Measurements from ENCODE around the gene PNPLA1.

Gene PNPLA1

GRCh38 chr6:36352477-36353157 is 82.8 kb downstream of the PNPLA1 start:
- no peak overlapping the region for H3K27ac ChIP-seq (ENCODE audit: low read depth in 2 of 2, low read length in 2 of 2)
- no peak overlapping the region for H3K9ac ChIP-seq (ENCODE audit: low read depth in 1 of 2, low read length in 2 of 2)
- no peaks in the 10 kb centered on the region for H3K36me3 ChIP-seq (ENCODE audit: control insufficient read depth in 2 of 2, insufficient read depth in 2 of 2, low read length in 2 of 2)
- H3K4me3 ChIP-seq (ENCODE audit: low read length in 2 of 2): no peak overlapping the region
- no peaks in the 10 kb centered on the region for H3K4me1 ChIP-seq (ENCODE audit: control insufficient read depth in 2 of 2, insufficient read depth in 2 of 2, low read length in 2 of 2)
- H3K27me3 ChIP-seq (ENCODE audit: control insufficient read depth in 2 of 2, insufficient read depth in 2 of 2, low read length in 2 of 2): no peaks in the 10 kb centered on the region
- H3K9me3 ChIP-seq (ENCODE audit: control insufficient read depth in 2 of 2, low read length in 2 of 2): no peaks in the 10 kb centered on the region

GRCh38 chr6:36353411-36353915 is 83.6 kb downstream of the PNPLA1 start:
- no peaks in the 10 kb centered on the region for H3K9me3 ChIP-seq (ENCODE audit: control insufficient read depth in 2 of 2, low read length in 2 of 2)
- no peaks in the 10 kb centered on the region for H3K4me1 ChIP-seq (ENCODE audit: control insufficient read depth in 2 of 2, insufficient read depth in 2 of 2, low read length in 2 of 2)
- no peak overlapping the region for H3K27ac ChIP-seq (ENCODE audit: low read depth in 2 of 2, low read length in 2 of 2)
- no peaks in the 10 kb centered on the region for H3K36me3 ChIP-seq (ENCODE audit: control insufficient read depth in 2 of 2, insufficient read depth in 2 of 2, low read length in 2 of 2)
- no peaks in the 10 kb centered on the region for H3K27me3 ChIP-seq (ENCODE audit: control insufficient read depth in 2 of 2, insufficient read depth in 2 of 2, low read length in 2 of 2)
- no peak overlapping the region for H3K4me3 ChIP-seq (ENCODE audit: low read length in 2 of 2)
- no peak overlapping the region for H3K9ac ChIP-seq (ENCODE audit: low read depth in 1 of 2, low read length in 2 of 2)

GRCh38 chr6:36355819-36356218 is 86.0 kb downstream of the PNPLA1 start:
- no peak overlapping the region for H3K27ac ChIP-seq (ENCODE audit: low read depth in 2 of 2, low read length in 2 of 2)
- no peak overlapping the region for H3K9ac ChIP-seq (ENCODE audit: low read depth in 1 of 2, low read length in 2 of 2)
- no peaks in the 10 kb centered on the region for H3K27me3 ChIP-seq (ENCODE audit: control insufficient read depth in 2 of 2, insufficient read depth in 2 of 2, low read length in 2 of 2)
- no peaks in the 10 kb centered on the region for H3K36me3 ChIP-seq (ENCODE audit: control insufficient read depth in 2 of 2, insufficient read depth in 2 of 2, low read length in 2 of 2)
- peaks cover 0 to 2% of the 10 kb centered on the region in 2 donors for H3K4me1 ChIP-seq (ENCODE audit: control insufficient read depth in 2 of 2, insufficient read depth in 2 of 2, low read length in 2 of 2)
- H3K4me3 ChIP-seq (ENCODE audit: low read length in 2 of 2): no peak overlapping the region
- no peaks in the 10 kb centered on the region for H3K9me3 ChIP-seq (ENCODE audit: control insufficient read depth in 2 of 2, low read length in 2 of 2)

- H3K4me3 ChIP-seq (ENCODE audit: low read length in 2 of 2): no peak overlapping the region
- H3K27me3 ChIP-seq (ENCODE audit: control insufficient read depth in 2 of 2, insufficient read depth in 2 of 2, low read length in 2 of 2): no peaks in the 10 kb centered on the region
- H3K27ac ChIP-seq (ENCODE audit: low read depth in 2 of 2, low read length in 2 of 2): no peak overlapping the region
- no peaks in the 10 kb centered on the region for H3K9me3 ChIP-seq (ENCODE audit: control insufficient read depth in 2 of 2, low read length in 2 of 2)
- H3K36me3 ChIP-seq (ENCODE audit: control insufficient read depth in 2 of 2, insufficient read depth in 2 of 2, low read length in 2 of 2): no peaks in the 10 kb centered on the region
- peaks cover 0 to 2% of the 10 kb centered on the region in 2 donors for H3K4me1 ChIP-seq (ENCODE audit: control insufficient read depth in 2 of 2, insufficient read depth in 2 of 2, low read length in 2 of 2)
- H3K9ac ChIP-seq (ENCODE audit: low read depth in 1 of 2, low read length in 2 of 2): no peak overlapping the region
Measured at GRCh38 chr6:36357872-36358225, 88.0 kb downstream of the PNPLA1 start.

Data from mucosa of rectum (tissue), 2 donors.